Pulmonary artery endothelial cell (primary cell): ENCODE measurements around the gene LDAF1. TPM values are rescaled to one million over a fixed set of nuclear protein-coding genes. Genes with fewer than 3 reads are reported as not detected.
"Not testable (repeated sequence)": the region's sequence is repeated elsewhere in the genome, so short reads cannot be mapped to it uniquely, and the experiment has no call there.

Experiments
- DNase-seq: peaks from one replicate; pipeline ENCODE4 v3.0.0-alpha.2; 2011; ENCODE audit warnings: low read depth, low spot score
- total RNA-seq: library from RNA; depleted of rRNA; stranded (reverse); fragments of >200 nt; gene quantifications from 2 replicates; pipeline ENCODE4 v1.2.3, GENCODE V29; 2014

The LDAF1 gene
- total RNA-seq: 36.6 and 46.4 TPM in 2 replicates

GRCh38 chr16:21158208-21159110 lies at the start of gene LDAF1:
Gene LDAF1 (plus strand): TSS chr16:21158674. CDS start chr16:21161183, 2,509 bp downstream.
- DNase-seq: no peak

GRCh38 chr16:21115551-21115950 lies 42.9 kb upstream of the LDAF1 start:
- not testable (repeated sequence) for DNase-seq

DNA sequence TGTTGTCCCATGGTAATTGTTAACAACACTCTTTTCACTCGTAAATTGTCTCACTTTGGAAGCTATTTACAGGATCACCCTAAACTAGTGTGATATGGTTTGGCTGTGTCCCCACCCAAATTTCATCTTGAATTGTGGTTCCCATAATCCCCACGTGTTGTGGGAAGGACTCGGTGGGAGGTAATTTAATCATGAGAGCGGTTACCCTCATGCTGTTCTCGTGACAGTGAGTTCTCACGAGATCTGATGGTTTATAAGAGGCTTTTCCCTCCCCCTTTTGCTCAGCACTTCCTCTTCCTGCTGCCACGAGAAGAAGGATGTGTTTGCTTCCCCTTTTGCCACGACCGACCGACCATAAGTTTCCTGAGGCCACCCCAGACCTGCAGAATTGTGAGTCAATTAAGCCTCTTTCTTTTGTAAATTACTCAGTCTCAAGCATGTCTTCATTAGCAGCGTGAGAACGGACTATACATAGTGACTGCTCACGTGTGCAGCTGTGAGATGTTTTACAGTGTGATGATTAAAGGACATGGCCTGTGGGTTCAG lies 42.3 kb upstream of the LDAF1 start:
- DNase-seq: no peak

DNA sequence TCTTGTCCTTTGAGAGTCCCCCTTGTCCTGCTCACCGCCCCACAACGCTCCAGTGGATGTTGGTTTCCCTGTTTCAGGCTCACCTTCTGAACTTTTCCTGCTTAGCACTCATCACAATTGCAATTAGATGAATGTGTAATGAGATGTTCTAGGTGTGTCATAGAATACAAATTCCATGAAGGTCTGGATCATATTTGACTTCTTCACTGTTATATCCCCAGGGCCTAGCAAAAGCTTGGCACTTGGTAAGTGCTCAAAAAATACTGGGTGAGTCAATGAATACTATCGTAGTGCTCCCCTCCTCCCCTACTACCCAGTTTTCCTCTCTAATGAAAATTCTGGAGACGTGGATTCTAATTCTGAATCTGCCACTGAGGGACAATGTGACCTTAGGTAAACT lies 40.9 kb upstream of the LDAF1 start:
- DNase-seq: no peak

- no peak for DNase-seq
These were observed 37.4 kb upstream of the LDAF1 start for GRCh38 chr16:21120976-21121520.

- no peak for DNase-seq
These were observed 33.3 kb upstream of the LDAF1 start for GRCh38 chr16:21125191-21125590.

DNA sequence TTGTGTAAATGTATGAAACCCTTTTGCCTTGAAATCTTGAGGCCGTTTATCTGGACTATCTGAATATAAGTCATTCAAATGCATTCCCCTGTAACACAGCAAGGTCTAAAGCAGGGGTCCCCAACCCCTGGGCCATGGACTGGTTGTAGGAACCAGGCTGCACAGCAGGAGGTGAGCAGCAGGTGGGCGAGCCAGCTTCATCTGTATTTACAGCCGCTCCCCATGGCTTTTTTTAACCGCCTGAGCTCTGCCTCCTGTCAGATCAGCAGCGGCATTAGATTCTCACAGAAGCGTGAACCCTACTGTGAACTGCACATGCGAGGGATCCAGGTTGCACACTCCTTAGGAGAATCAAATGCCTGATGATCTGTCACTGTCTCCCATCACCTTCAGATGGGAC lies 32.0 kb upstream of the LDAF1 start:
- DNase-seq: no peak

GRCh38 chr16:21128991-21129390 lies 29.5 kb upstream of the LDAF1 start:
- DNase-seq: no peak

GRCh38 chr16:21130811-21131210 lies 27.7 kb upstream of the LDAF1 start:
- no peak for DNase-seq

DNA sequence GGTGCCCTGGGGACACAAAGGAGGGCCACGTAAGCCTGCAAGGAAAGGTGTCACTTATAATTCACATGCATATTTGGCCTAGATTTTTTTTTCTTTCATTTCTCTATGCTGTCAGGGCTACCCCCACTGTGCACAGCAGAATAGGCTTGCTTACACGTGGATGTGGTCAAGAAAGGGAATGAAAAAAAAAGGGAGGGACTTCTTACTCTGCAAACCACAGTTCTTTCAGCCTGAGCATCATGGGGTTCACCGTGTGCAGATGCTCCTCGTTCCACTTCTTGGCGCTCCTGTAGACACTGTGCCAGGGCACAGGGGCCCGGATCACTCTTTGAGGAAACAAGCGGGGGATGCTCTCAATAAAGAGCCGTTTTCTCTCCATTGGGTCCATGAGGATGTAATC lies 24.4 kb upstream of the LDAF1 start:
- no peak for DNase-seq

DNA sequence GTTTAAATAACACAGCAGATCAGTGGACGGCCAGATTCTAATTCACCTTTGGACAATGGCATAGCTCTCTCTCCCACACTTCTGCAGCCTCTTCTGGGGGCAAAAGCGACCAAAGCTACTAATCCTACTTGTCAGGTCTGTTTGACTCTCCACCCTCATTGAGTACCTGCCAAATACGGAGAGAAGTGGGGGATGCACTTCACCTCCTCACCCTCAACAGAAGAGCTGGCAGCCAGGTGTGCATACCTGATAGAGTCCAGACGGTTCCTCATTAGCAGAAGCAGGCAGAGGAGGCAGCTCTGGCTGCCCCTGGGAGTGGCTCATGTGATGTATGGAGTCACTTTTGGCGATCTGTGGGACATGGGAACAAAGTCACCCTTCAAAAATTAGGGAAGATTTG lies 12.7 kb upstream of the LDAF1 start:
- no peak for DNase-seq

DNA sequence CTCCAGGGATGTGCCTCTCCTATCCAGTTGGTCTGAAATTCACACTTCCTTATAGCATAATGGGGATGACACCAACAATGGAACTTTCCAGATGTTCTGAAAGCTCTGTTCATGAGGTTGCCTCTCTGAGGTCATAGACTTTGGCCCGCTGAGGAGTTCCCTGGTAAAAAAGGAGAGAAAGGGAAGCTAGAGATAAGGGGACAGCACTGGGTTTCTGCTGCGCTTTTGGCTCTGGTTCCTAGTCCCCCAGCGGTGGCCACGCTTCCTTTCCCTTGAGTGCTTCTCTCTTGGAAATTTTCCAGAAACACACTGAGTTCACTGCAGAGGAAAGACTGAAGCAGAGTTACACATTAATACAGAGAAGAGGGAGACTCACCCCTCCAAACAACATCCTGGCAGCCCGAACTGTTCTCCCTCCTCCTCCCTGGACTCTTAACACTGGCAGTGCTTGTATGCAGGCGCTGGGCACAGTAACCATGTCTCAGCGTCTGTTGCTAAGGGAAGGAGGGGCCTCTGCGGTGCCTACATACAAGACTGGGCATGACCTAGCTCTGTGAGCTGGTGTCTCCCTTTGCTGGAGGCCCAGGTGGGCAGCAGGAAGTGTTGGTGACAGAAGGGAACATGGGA lies 8.0 kb upstream of the LDAF1 start, which contains the start of gene DNAH3:
Gene DNAH3, minus strand, starts transcription at position 472 of the 627 bp plus-strand sequence. CDS start 527 bp downstream, outside the sequence.
- no peak for DNase-seq

- DNase-seq: not testable (repeated sequence)
These were observed 6.1 kb upstream of the LDAF1 start for GRCh38 chr16:21152160-21153030.

DNA sequence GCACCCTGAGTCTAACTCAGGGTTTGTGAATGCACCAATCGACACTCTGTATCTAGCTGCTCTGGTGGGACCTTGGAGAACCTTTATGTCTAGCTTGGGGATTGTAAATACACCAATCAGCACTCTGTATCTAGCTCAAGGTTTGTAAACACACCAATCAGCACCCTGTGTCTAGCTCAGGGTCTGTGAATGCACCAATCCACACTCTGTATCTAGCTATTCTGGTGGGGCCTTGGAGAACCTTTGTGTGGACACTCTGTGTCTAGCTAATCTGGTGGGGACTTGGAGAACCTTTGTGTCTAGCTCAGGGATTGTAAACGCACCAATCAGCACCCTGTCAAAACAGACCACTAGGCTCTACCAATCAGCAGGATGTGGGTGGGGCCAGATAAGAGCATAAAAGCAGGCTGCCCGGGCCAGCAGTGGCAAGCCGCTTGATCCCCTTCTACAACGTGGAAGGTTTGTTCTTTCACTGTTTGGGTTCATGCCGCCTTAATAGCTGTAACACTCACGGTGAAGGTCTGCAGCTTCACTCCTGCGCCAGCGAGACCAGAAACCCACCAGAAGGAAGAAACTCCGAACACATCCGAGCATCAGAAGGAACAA lies 5.2 kb upstream of the LDAF1 start:
- DNase-seq: not testable (repeated sequence)

- DNase-seq: not testable (repeated sequence)
These were observed 2.5 kb upstream of the LDAF1 start for GRCh38 chr16:21156011-21156410.

- DNase-seq: no peak
These were observed 1.6 kb upstream of the LDAF1 start for GRCh38 chr16:21156767-21157467.

GRCh38 chr16:21157632-21158031 lies 842 bp upstream of the LDAF1 start:
- DNase-seq: no peak

DNA sequence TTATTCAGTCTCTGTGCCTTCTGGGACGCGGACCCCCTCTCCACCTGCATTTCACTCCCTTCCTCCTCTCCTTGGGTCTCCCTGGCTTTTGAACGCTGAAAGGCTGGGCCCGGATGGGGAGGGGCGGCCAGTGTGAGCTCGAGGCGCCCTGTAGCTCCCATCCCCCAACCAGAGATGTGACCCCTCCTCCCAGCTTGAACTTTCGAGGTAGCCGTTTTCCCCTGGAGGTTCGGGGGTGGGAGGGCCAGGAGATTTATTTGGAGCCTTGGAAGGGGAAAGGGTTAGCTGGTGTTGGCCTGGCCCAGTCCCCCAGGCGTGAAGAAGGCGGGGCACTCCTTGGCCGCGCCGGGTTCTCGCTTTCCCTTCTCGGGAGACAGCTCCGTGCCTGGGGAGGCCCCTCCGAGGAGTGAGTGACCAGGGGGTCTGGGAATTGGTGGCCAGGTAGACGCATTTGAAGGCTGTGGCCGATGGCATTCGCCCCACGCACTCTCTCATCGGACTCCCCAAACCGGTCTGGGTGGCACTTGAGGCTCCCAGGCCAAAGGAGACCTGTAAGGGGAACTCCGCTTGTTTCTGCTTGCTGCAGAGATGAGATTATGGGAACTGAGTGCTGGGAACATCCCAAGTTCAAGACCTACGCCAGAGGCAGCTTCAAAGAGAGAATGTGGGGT lies 942 bp downstream of the LDAF1 start:
- no peak for DNase-seq

- no peak for DNase-seq
These were observed 1.8 kb downstream of the LDAF1 start for GRCh38 chr16:21160276-21160675.
